SK-N-SH treated with all-trans-retinoic acid at 6 μM for 48 hours (cell line): Measurements from ENCODE around the gene KCNMB2.

ENCODE experiments used
- ATAC-seq: fragments of 200-7000 bp; cut with Tn5 transposase; 3 replicates; pipeline ENCODE4 v1.9.1; 2020; ENCODE audit warnings: mild to moderate bottlenecking, moderate library complexity
- ARNTL ChIP-seq: fragments of 450-650 bp; formaldehyde crosslinking; IDR thresholded peaks from 2 replicates; pipeline ENCODE4 v1.5.0; 2020; ENCODE audit warnings: low read depth, mild to moderate bottlenecking, moderate library complexity, borderline replicate concordance
- BACH2 ChIP-seq: fragments of 250-450 bp; sonication (Bioruptor Pico); IDR thresholded peaks from 2 replicates; pipeline ENCODE4 v1.9.0; 2021; ENCODE audit warnings: mild to moderate bottlenecking, borderline replicate concordance
- CREB5 ChIP-seq: fragments of 250-450 bp; sonication (Bioruptor Pico); IDR thresholded peaks from 2 replicates; pipeline ENCODE4 v1.5.1; 2020; ENCODE audit warnings: low read depth, mild to moderate bottlenecking, moderate library complexity
- ESRRG ChIP-seq: fragments of 250-450 bp; sonication (Bioruptor Pico); IDR thresholded peaks from 2 replicates; pipeline ENCODE4 v1.6.1; 2021; ENCODE audit warnings: mild to moderate bottlenecking
- GLIS3 ChIP-seq: fragments of 250-450 bp; sonication (Bioruptor Pico); IDR thresholded peaks from 2 replicates; pipeline ENCODE4 v1.5.0; 2020; ENCODE audit warnings: mild to moderate bottlenecking, moderate library complexity
- OSR1 ChIP-seq: fragments of 250-450 bp; sonication (Bioruptor Pico); IDR thresholded peaks from 2 replicates; pipeline ENCODE4 v1.8.0; 2022; ENCODE audit warnings: moderate library complexity, mild to moderate bottlenecking, inconsistent platforms
- PATZ1 ChIP-seq: fragments of 250-450 bp; sonication (Bioruptor Pico); IDR thresholded peaks from 2 replicates; pipeline ENCODE4 v1.8.0; 2020; ENCODE audit warnings: mild to moderate bottlenecking, moderate library complexity, borderline replicate concordance
- POU6F1 ChIP-seq: fragments of 250-450 bp; sonication (Bioruptor Pico); IDR thresholded peaks from 2 replicates; pipeline ENCODE4 v1.8.0; 2021; ENCODE audit warnings: low read depth, mild to moderate bottlenecking, moderate library complexity, borderline replicate concordance
- PPARA ChIP-seq: fragments of 250-450 bp; sonication (Bioruptor Pico); IDR thresholded peaks from 2 replicates; pipeline ENCODE4 v1.5.0; 2020; ENCODE audit warnings: mild to moderate bottlenecking, borderline replicate concordance
- RARB ChIP-seq: fragments of 250-450 bp; sonication (Bioruptor Pico); IDR thresholded peaks from 2 replicates; pipeline ENCODE4 v1.8.0; 2021; ENCODE audit warnings: mild to moderate bottlenecking, moderate library complexity
- SNAI2 ChIP-seq: fragments of 250-450 bp; sonication (Bioruptor Pico); IDR thresholded peaks from 2 replicates; pipeline ENCODE4 v1.5.0; 2020; ENCODE audit warnings: mild to moderate bottlenecking, moderate library complexity
- TCF4 ChIP-seq: fragments of 250-450 bp; sonication (Bioruptor Pico); IDR thresholded peaks from 2 replicates; pipeline ENCODE4 v1.8.0; 2021; ENCODE audit warnings: mild to moderate bottlenecking, moderate library complexity, borderline replicate concordance
- TOX ChIP-seq: fragments of 250-450 bp; sonication (Bioruptor Pico); IDR thresholded peaks from 2 replicates; pipeline ENCODE4 v1.8.0; 2021; ENCODE audit warnings: mild to moderate bottlenecking, moderate library complexity, borderline replicate concordance
- TSHZ2 ChIP-seq: fragments of 250-450 bp; sonication (Bioruptor Pico); IDR thresholded peaks from 2 replicates; pipeline ENCODE4 v1.5.0; 2020; ENCODE audit warnings: mild to moderate bottlenecking, moderate library complexity
- ZC3H10 ChIP-seq: fragments of 250-450 bp; sonication (Bioruptor Pico); IDR thresholded peaks from 2 replicates; pipeline ENCODE4 v1.5.1; 2021; ENCODE audit warnings: mild to moderate bottlenecking, moderate library complexity
- ZFP3 ChIP-seq: fragments of 250-450 bp; sonication (Bioruptor Pico); IDR thresholded peaks from 2 replicates; pipeline ENCODE4 v1.5.0; 2020; ENCODE audit warnings: mild to moderate bottlenecking, moderate library complexity
- ZFP30 ChIP-seq: fragments of 450-650 bp; formaldehyde crosslinking; IDR thresholded peaks from 2 replicates; pipeline ENCODE4 v1.5.0; 2022; ENCODE audit warnings: mild to moderate bottlenecking, moderate library complexity
- ZNF565 ChIP-seq: fragments of 450-650 bp; formaldehyde crosslinking; conservative IDR thresholded peaks from 2 replicates; pipeline ENCODE4 v1.5.0; 2020; ENCODE audit warnings: low read depth, mild to moderate bottlenecking, moderate library complexity
- ZNF8 ChIP-seq: fragments of 450-650 bp; formaldehyde crosslinking; IDR thresholded peaks from 2 replicates; pipeline ENCODE4 v1.5.0; 2020; ENCODE audit warnings: mild to moderate bottlenecking, moderate library complexity
- TF ChIP-seq, protein P1 (sequence below): fragments of 250-450 bp; sonication (Bioruptor Pico); IDR thresholded peaks from 2 replicates; pipeline ENCODE4 v1.5.1; 2021; ENCODE audit warnings: mild to moderate bottlenecking, moderate library complexity

KCNMB2 gene

DNA sequence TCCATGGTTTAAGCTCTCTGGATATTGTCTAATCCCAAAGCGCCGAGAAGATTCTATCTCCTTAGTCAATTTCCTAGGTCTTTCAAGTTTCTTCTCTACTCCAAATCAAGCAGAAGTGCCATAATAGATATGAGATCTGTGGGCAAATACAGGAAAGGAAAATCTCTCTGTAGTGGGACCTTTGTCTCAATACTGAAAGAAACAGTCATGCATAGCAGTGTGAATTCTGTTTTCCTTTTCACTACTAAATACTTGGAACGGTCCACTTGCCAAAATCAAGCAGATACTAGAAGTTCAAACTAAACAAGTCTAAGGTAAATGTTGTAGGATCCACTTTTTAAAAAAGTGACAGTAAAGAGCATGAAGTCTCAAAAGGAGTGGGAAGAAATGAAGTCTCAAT is 298.8 kb downstream of the KCNMB2 start:
- TF ChIP-seq ESRRG (CRISPR knock-in tag) (no peak), ZFP30 (CRISPR knock-in tag) (no peak), ZC3H10 (CRISPR knock-in tag) (no peak), OSR1 (CRISPR knock-in tag) (no peak), ARNTL (no peak), TSHZ2 (no peak), ZNF8 (no peak)
- TF ChIP-seq, protein P1, sequence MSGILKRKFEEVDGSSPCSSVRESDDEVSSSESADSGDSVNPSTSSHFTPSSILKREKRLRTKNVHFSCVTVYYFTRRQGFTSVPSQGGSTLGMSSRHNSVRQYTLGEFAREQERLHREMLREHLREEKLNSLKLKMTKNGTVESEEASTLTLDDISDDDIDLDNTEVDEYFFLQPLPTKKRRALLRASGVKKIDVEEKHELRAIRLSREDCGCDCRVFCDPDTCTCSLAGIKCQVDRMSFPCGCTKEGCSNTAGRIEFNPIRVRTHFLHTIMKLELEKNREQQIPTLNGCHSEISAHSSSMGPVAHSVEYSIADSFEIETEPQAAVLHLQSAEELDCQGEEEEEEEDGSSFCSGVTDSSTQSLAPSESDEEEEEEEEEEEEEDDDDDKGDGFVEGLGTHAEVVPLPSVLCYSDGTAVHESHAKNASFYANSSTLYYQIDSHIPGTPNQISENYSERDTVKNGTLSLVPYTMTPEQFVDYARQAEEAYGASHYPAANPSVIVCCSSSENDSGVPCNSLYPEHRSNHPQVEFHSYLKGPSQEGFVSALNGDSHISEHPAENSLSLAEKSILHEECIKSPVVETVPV, result no peak
- no peak for ATAC-seq

GRCh38 chr3:178837512-178837911 is 301.3 kb downstream of the KCNMB2 start:
- TF ChIP-seq ARNTL (no peak), ZC3H10 (CRISPR knock-in tag) (no peak), GLIS3 (CRISPR knock-in tag) (no peak), TOX (CRISPR knock-in tag) (no peak), TCF4 (CRISPR knock-in tag) (no peak), SNAI2 (no peak), TSHZ2 (no peak), ZNF565 (CRISPR knock-in tag) (no peak), RARB (CRISPR knock-in tag) (no peak), POU6F1 (CRISPR knock-in tag) (no peak), PPARA (CRISPR knock-in tag) (no peak), ESRRG (CRISPR knock-in tag) (no peak), ZFP3 (no peak), PATZ1 (CRISPR knock-in tag) (no peak), CREB5 (CRISPR knock-in tag) (no peak), BACH2 (no peak)
- no peak for ATAC-seq
